GM12874 (cell line): ENCODE data around the gene MMP3.

ENCODE experiments used
- TF ChIP-seq, protein P1 (sequence below): IDR thresholded peaks from 2 replicates; pipeline ENCODE4 v1.5.1; 2011; ENCODE audit warnings: low read depth, mild to moderate bottlenecking, control low read depth, low read length, moderate library complexity; ENCODE audit not compliant: insufficient read depth

The MMP3 gene

GRCh38 chr11:102842930-102843329, 479 bp downstream of the MMP3 start:
- TF ChIP-seq, protein P1, sequence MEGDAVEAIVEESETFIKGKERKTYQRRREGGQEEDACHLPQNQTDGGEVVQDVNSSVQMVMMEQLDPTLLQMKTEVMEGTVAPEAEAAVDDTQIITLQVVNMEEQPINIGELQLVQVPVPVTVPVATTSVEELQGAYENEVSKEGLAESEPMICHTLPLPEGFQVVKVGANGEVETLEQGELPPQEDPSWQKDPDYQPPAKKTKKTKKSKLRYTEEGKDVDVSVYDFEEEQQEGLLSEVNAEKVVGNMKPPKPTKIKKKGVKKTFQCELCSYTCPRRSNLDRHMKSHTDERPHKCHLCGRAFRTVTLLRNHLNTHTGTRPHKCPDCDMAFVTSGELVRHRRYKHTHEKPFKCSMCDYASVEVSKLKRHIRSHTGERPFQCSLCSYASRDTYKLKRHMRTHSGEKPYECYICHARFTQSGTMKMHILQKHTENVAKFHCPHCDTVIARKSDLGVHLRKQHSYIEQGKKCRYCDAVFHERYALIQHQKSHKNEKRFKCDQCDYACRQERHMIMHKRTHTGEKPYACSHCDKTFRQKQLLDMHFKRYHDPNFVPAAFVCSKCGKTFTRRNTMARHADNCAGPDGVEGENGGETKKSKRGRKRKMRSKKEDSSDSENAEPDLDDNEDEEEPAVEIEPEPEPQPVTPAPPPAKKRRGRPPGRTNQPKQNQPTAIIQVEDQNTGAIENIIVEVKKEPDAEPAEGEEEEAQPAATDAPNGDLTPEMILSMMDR, result no peak

DNA sequence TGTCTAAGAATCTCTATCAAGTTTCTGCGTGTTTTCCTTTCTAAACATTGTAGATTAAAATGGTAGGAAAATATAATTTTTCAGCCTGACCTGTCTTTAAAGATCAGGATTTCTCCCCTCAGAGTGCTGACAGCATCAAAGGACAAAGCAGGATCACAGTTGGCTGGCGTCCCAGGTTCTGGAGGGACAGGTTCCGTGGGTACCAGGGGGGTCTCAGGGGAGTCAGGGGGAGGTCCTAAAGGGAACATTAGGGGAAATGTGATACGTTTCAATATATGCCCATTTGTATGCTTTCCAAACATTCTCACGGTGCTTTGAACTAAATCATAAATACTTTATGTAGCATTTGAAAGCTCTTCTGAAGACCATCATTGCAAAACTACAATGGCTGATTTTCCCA, 3.4 kb downstream of the MMP3 start:
- TF ChIP-seq, protein P1, result no peak

DNA sequence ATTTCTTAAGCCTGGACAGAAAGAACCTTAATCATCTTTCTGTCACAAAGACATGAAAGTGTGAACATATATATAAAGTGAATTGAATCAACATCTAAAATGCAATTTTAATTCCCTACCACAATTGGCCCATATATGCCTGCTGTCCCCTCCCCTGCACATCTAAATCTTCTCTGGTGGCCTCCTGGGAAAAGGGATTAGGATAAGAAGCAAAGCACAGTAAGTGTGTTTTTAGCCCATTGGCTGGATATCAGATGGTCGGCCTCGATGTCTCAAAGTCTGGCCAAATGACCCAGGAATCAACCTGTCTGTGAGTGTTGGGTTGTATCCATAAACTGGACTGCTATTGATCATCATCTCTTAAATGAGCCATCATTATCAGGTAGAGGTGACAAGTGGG, 5.8 kb downstream of the MMP3 start:
- TF ChIP-seq, protein P1, result no peak

GRCh38 chr11:102837156-102837555, 6.3 kb downstream of the MMP3 start:
- TF ChIP-seq, protein P1, result no peak

DNA sequence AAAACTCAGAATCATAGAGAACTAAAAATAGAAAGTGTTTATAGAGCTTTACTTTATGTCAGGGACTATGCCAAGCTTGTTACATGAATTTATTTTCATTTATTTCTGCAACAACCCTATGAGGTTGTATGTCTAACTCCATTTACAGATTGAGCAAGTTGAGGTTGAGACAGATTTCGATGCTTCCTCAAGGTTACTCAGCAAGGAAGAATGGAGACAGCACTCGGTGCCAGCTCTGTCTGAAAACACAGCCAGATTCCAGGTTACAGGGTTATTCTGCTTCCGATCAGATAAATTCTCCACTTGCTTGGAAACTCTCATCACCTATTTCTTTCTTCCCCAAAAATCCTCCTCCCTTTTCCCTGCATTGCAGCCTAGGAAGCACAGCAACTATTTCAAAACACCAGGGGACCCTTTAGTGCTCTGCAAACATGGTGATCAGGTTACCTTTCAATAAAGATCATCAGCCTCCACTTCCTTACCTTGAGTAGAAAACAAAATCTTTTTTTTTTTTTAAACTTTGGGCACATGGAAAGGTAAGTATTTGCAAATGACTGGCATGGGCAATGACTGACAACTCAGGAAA, 7.0 kb downstream of the MMP3 start:
- TF ChIP-seq, protein P1, result no peak

DNA sequence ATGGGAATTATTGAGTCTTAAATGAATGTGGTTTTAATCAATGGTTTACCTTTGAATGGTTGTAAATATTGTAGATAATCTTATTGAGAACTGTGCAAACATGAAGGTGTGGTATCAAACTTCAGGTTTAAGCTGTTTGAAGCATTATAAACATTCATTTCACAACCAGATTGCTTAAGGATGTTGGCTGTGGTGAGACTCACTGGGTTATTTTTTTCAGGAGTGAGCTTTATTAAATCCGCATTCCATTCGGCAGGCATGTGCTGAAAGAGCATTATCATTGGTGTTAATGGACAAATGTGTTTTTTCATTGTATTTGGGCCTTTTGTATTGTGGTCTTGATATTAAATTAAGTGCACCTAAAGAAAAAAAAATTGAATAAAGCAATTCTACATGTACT, 9.7 kb downstream of the MMP3 start:
- TF ChIP-seq, protein P1, result no peak

DNA sequence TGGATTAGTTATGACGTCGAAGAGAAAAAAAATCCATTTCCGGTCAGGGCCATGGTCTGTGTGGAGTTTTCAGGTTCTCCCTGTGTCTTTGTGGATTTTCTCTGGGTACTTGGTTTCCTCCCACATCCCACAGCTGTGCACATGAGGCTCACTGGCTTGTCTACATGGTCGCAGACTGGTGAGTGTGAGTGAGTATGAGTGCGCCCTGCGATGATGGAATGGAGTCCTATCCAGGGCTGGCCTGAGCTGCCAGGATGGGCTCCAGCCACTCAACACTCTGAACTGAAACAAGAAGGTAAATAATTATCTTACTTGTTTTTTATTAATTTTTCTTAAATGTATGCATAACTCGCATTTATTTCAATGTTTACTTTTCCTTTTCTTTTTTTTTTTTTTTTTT, 10.8 kb downstream of the MMP3 start:
- TF ChIP-seq, protein P1, result no peak
